Mesendoderm (in vitro differentiated cells): Measurements from ENCODE around the gene DIP2B.

ENCODE experiments used
- DNase-seq: peaks from one replicate; pipeline ENCODE4 v3.0.0; 2013
- H2AK5ac ChIP-seq: 2 replicates; pipeline ENCODE4 v1.6.1; 2013; ENCODE audit warnings: low read length, inconsistent platforms
- H2BK120ac ChIP-seq: 2 replicates; pipeline ENCODE4 v1.6.1; 2013; ENCODE audit warnings: low read depth, mild to moderate bottlenecking, low read length, moderate library complexity, mixed read lengths
- H2BK15ac ChIP-seq: replicated peaks from 2 replicates; pipeline ENCODE4 v1.6.1; 2013; ENCODE audit warnings: low read depth, mild to moderate bottlenecking, moderate library complexity
- H2BK5ac ChIP-seq: 2 replicates; pipeline ENCODE4 v1.6.1; 2013; ENCODE audit warnings: low read length, inconsistent platforms
- H3K18ac ChIP-seq: 2 replicates; pipeline ENCODE4 v1.6.1; 2013; ENCODE audit warnings: mild to moderate bottlenecking, low read length, mixed read lengths
- H3K23ac ChIP-seq: one replicate; pipeline ENCODE4 v1.6.1; 2013; ENCODE audit warnings: low read length
- H3K27ac ChIP-seq: 2 replicates; pipeline ENCODE4 v1.5.1; 2013; ENCODE audit warnings: low read depth, mild to moderate bottlenecking, inconsistent platforms, low read length, moderate library complexity
- H3K27me3 ChIP-seq: 2 replicates; pipeline ENCODE4 v1.6.1; 2013; ENCODE audit warnings: low read length, control low read depth, mild to moderate bottlenecking, inconsistent platforms; ENCODE audit not compliant: insufficient read depth, poor library complexity
- H3K36me3 ChIP-seq: 2 replicates; pipeline ENCODE4 v1.6.1; 2013; ENCODE audit warnings: low read length, inconsistent platforms; ENCODE audit not compliant: control insufficient read depth, insufficient read depth
- H3K4ac ChIP-seq: one replicate; pipeline ENCODE4 v1.6.1; 2013; ENCODE audit warnings: low read depth, mild to moderate bottlenecking, low read length, moderate library complexity
- H3K4me1 ChIP-seq: 2 replicates; pipeline ENCODE4 v1.6.1; 2013; ENCODE audit warnings: low read depth, low read length, inconsistent platforms; ENCODE audit not compliant: control insufficient read depth
- H3K4me2 ChIP-seq: 2 replicates; pipeline ENCODE4 v1.6.1; 2013; ENCODE audit warnings: low read length
- H3K4me3 ChIP-seq: 2 replicates; pipeline ENCODE4 v1.5.1; 2013; ENCODE audit warnings: mild to moderate bottlenecking, low read length
- H3K56ac ChIP-seq: one replicate; pipeline ENCODE4 v1.6.1; 2013; ENCODE audit warnings: low read length
- H3K79me1 ChIP-seq: 2 replicates; pipeline ENCODE4 v1.6.1; 2013; ENCODE audit warnings: low read length, inconsistent platforms
- H3K79me2 ChIP-seq: 2 replicates; pipeline ENCODE4 v1.6.1; 2013; ENCODE audit warnings: mild to moderate bottlenecking, low read length; ENCODE audit not compliant: control insufficient read depth, insufficient read depth
- H3K9ac ChIP-seq: 2 replicates; pipeline ENCODE4 v1.6.1; 2013; ENCODE audit warnings: low read length, inconsistent platforms
- H4K5ac ChIP-seq: one replicate; pipeline ENCODE4 v1.6.1; 2013; ENCODE audit warnings: low read length
- H4K8ac ChIP-seq: one replicate; pipeline ENCODE4 v1.6.1; 2013; ENCODE audit warnings: low read depth, mild to moderate bottlenecking, control low read depth, low read length, moderate library complexity
- WGBS: extraction: QIAGEN DNeasy Blood & Tissue Kit; methylation state at CpG from one replicate; pipeline ENCODE4 v1.1.7; 2013; ENCODE audit warnings: low lambda C conversion rate, missing lambda C conversion rate; ENCODE audit not compliant: insufficient coverage; ENCODE audit errors: extremely low coverage; 5-methylcytosine and 5-hydroxymethylcytosine counted together

The DIP2B gene

DNA sequence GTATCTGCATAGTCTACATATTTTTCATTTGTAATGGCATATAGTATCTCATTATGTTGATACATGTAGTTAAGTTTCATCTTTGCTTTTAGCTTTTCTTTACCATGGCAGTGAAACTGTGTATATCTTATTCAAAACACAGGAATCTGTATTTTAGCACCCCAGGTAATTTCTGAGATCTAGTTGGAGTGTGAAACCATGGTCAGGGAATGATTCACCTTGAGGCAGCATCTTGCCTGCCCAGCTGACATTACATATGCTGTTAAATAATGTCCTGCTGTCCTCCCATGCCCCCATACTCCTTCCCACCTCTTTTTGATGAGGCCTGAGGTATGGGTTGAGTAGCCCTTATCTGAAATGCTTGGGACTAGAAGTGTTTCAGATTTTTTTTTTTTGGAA is 133.7 kb downstream of the DIP2B start:
- Histone ChIP-seq H3K9ac (no peak overlapping the region), H3K27me3 (no peaks in the 10 kb centered on the region), H3K4ac (no peak overlapping the region), H3K18ac (no peak overlapping the region), H2AK5ac (no peak overlapping the region), H3K27ac (no peak overlapping the region), H3K4me2 (no peak overlapping the region), H3K79me1 (no peaks in the 10 kb centered on the region), H3K23ac (no peak overlapping the region), H3K36me3 (no peaks in the 10 kb centered on the region), H3K56ac (no peak overlapping the region), H3K4me3 (no peak overlapping the region), H3K79me2 (no peaks in the 10 kb centered on the region), H3K4me1 (no peaks in the 10 kb centered on the region), H4K5ac (no peak overlapping the region), H2BK5ac (no peak overlapping the region), H2BK15ac (no peak overlapping the region), H2BK120ac (no peak overlapping the region), H4K8ac (no peak overlapping the region)
- no peak for DNase-seq

DNA sequence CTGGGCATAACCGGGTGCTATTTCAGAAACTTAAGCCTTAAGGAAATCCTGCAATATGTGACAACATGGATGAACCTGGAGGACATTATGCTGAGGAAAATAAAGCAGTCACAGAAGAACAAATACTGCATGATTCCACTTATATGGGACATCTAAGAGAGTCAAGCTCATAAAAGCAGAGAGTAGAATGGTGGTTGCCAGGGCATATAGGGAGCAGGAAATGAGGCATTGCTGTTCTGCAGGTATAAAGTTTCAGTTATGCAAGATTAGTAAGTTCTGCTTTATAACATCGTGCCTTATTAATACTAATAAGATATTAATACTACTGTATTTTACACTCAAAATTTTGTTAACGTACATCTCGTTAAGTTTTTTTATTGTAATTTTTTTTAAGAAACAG is 134.9 kb downstream of the DIP2B start:
- no peaks in the 10 kb centered on the region for H3K4me1 ChIP-seq
- H3K56ac ChIP-seq: no peak overlapping the region
- no peaks in the 10 kb centered on the region for H3K79me1 ChIP-seq
- no peaks in the 10 kb centered on the region for H3K79me2 ChIP-seq
- no peak overlapping the region for H4K8ac ChIP-seq
- H3K36me3 ChIP-seq: no peaks in the 10 kb centered on the region
- H3K4me3 ChIP-seq: no peak overlapping the region
- H3K18ac ChIP-seq: no peak overlapping the region
- H3K9ac ChIP-seq: no peak overlapping the region
- WGBS: no CpG with 5 or more reads among the region's 4 CpGs
- H2BK15ac ChIP-seq: no peak overlapping the region
- no peak overlapping the region for H2AK5ac ChIP-seq
- no peak overlapping the region for H2BK5ac ChIP-seq
- no peak overlapping the region for H3K4ac ChIP-seq
- H3K23ac ChIP-seq: no peak overlapping the region
- H3K27me3 ChIP-seq: no peaks in the 10 kb centered on the region
- DNase-seq: no peak
- no peak overlapping the region for H4K5ac ChIP-seq
- H3K4me2 ChIP-seq: no peak overlapping the region
- no peak overlapping the region for H3K27ac ChIP-seq
- no peak overlapping the region for H2BK120ac ChIP-seq

DNA sequence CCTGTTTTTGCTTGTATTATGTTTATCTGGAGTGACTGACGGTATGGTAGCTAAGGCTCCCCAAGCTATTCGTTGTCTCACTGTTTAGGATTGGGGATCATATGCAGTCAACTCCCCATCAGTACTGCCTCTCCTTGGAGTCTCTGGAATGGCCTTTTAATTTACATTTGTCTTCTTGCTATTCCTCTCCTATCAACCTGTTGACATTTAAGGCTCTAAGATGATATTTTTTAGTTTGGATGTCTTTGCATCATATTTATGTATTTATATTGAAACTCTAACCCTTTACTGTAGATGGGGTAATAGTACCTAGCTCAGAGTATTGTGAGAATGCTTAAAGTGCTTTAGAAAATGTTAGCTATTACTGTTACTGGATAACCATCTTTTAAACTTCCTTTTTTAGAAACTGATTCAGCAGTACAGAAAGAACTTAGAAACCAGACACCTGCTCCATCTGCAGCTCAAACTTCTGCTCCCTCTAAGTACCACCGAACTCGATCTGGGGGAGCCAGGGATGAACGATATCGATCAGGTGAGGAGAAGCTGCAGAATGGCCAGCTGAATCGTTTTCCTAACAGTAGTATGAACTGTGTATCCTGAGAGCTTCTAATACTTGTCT is 135.6 kb downstream of the DIP2B start:
- Histone ChIP-seq H3K23ac (no peak overlapping the region), H2AK5ac (no peak overlapping the region), H3K9ac (no peak overlapping the region), H2BK5ac (no peak overlapping the region), H4K8ac (no peak overlapping the region), H3K4me1 (no peaks in the 10 kb centered on the region), H3K56ac (no peak overlapping the region), H3K4ac (no peak overlapping the region), H3K36me3 (no peaks in the 10 kb centered on the region), H3K27ac (no peak overlapping the region), H3K79me2 (no peaks in the 10 kb centered on the region), H2BK120ac (no peak overlapping the region), H3K18ac (no peak overlapping the region), H3K27me3 (no peaks in the 10 kb centered on the region), H4K5ac (no peak overlapping the region), H3K79me1 (no peaks in the 10 kb centered on the region), H2BK15ac (no peak overlapping the region), H3K4me2 (no peak overlapping the region), H3K4me3 (no peak overlapping the region)
- no peak for DNase-seq
- no CpG with 5 or more reads among the region's 7 CpGs for WGBS

DNA sequence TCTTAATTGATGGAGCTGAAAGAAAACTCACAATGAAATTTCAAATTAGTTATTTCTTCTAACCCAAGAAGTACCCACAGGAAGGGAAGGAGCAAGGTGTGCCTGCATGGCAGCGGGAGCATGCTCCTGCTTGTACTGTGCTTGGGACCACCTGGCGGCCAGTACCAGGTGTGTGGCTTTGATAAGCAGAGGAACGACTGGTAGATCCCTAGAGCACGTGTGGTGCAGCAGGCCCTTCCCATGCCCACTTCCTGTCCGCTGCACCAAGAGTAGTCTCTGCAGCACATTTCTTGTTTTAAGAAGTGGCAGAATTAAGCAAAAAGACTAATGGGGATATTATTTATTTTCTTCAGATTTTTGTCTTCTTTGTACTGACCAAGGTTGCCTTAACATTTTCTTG is 136.8 kb downstream of the DIP2B start:
- Histone ChIP-seq H3K4me2 (no peak overlapping the region), H3K79me1 (no peaks in the 10 kb centered on the region), H3K4ac (no peak overlapping the region), H3K56ac (no peak overlapping the region), H3K79me2 (no peaks in the 10 kb centered on the region), H3K23ac (no peak overlapping the region), H2AK5ac (no peak overlapping the region), H2BK5ac (no peak overlapping the region), H4K8ac (no peak overlapping the region), H3K4me3 (no peak overlapping the region), H3K9ac (no peak overlapping the region), H2BK120ac (no peak overlapping the region), H2BK15ac (no peak overlapping the region), H3K4me1 (no peaks in the 10 kb centered on the region), H3K27me3 (no peaks in the 10 kb centered on the region), H3K36me3 (no peaks in the 10 kb centered on the region), H4K5ac (no peak overlapping the region), H3K27ac (no peak overlapping the region), H3K18ac (no peak overlapping the region)
- WGBS: no CpG with 5 or more reads among the region's 5 CpGs
- DNase-seq: peak; percentile 42

DNA sequence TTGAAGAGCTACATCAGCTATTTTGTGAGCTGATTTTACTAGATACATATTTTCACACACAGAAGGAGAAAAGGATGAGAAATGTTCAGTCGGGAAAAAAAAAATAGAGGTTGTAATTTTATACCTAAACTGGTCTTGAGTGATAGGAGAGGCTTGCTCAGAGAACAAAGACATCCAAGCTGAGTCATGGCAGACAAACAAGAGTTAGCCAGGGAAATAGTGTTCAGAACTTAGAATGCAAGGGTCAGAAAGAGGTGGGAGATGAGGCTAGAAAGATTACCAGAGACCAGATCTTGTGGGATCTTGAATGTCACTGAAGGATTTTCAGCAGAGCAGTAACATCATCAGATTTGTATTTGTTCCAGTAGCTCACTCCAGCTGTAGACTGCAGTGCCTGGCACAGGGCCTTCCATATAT is 137.3 kb downstream of the DIP2B start:
- no peak overlapping the region for H4K5ac ChIP-seq
- no peak overlapping the region for H3K4me2 ChIP-seq
- no peaks in the 10 kb centered on the region for H3K4me1 ChIP-seq
- WGBS: no CpG with 5 or more reads among the region's 1 CpG
- H3K27ac ChIP-seq: no peak overlapping the region
- H2BK5ac ChIP-seq: no peak overlapping the region
- H4K8ac ChIP-seq: no peak overlapping the region
- no peaks in the 10 kb centered on the region for H3K79me1 ChIP-seq
- no peak overlapping the region for H2BK120ac ChIP-seq
- no peak overlapping the region for H3K56ac ChIP-seq
- no peak overlapping the region for H3K18ac ChIP-seq
- no peak for DNase-seq
- H2AK5ac ChIP-seq: no peak overlapping the region
- no peak overlapping the region for H2BK15ac ChIP-seq
- H3K79me2 ChIP-seq: no peaks in the 10 kb centered on the region
- no peak overlapping the region for H3K4me3 ChIP-seq
- H3K9ac ChIP-seq: no peak overlapping the region
- H3K36me3 ChIP-seq: no peaks in the 10 kb centered on the region
- H3K4ac ChIP-seq: no peak overlapping the region
- H3K27me3 ChIP-seq: no peaks in the 10 kb centered on the region
- H3K23ac ChIP-seq: no peak overlapping the region

DNA sequence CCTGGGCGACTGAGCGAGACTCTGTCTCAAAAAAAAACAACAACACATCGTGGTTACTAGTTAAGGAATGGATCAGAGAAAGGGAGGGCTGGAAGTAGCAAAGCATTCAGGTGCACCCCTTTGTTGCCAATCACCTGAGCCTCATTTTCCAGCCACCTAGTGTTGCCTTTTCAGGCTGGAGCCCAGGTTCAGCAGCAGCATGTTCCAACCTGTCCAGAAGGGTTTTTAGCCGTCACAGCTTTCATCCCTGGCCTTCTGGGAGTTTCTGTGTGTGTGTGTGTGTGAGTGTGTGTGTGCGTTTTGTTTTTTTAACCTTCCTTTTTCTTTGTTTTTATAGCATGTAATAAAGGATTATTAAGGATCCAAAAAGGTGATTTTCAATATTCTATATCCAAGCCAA is 138.0 kb downstream of the DIP2B start:
- no peak overlapping the region for H4K5ac ChIP-seq
- no peak overlapping the region for H2BK15ac ChIP-seq
- no peak overlapping the region for H3K23ac ChIP-seq
- no peak overlapping the region for H3K4me2 ChIP-seq
- no peak overlapping the region for H3K4ac ChIP-seq
- H3K79me1 ChIP-seq: no peaks in the 10 kb centered on the region
- DNase-seq: no peak
- no peak overlapping the region for H3K27ac ChIP-seq
- no peak overlapping the region for H2BK120ac ChIP-seq
- no peak overlapping the region for H3K9ac ChIP-seq
- no peak overlapping the region for H3K56ac ChIP-seq
- H3K4me3 ChIP-seq: no peak overlapping the region
- H2BK5ac ChIP-seq: no peak overlapping the region
- no peaks in the 10 kb centered on the region for H3K36me3 ChIP-seq
- no peak overlapping the region for H3K18ac ChIP-seq
- WGBS: no CpG with 5 or more reads among the region's 5 CpGs
- H2AK5ac ChIP-seq: no peak overlapping the region
- no peaks in the 10 kb centered on the region for H3K27me3 ChIP-seq
- no peaks in the 10 kb centered on the region for H3K79me2 ChIP-seq
- H3K4me1 ChIP-seq: no peaks in the 10 kb centered on the region
- H4K8ac ChIP-seq: no peak overlapping the region
